Fibroblast of lung (primary cell): ENCODE data around the gene LRP1. TPM values are rescaled to one million over a fixed set of nuclear protein-coding genes. Genes with fewer than 3 reads are reported as not detected.

Source experiments
- DNase-seq, 2 donors: peaks; one replicate each; pipeline versions ENCODE4 v3.0.0 to v3.0.0-alpha.2; 2010; ENCODE audit warnings: low read depth in 2 of 2
- H2AFZ ChIP-seq: 2 replicates; pipeline ENCODE4 v1.5.1; 2012; ENCODE audit warnings: low read length, control low read depth, inconsistent platforms
- H3K27ac ChIP-seq: 2 replicates; pipeline ENCODE4 v1.5.1; 2011; ENCODE audit warnings: low read length, control low read depth; ENCODE audit not compliant: insufficient read depth
- H3K27me3 ChIP-seq: 2 replicates; pipeline ENCODE4 v1.5.1; 2011; ENCODE audit warnings: mild to moderate bottlenecking, low read length; ENCODE audit not compliant: control insufficient read depth, insufficient read depth
- H3K36me3 ChIP-seq: 2 replicates; pipeline ENCODE4 v1.5.1; 2011; ENCODE audit warnings: low read length; ENCODE audit not compliant: control insufficient read depth, insufficient read depth
- H3K4me1 ChIP-seq: 2 replicates; pipeline ENCODE4 v1.5.1; 2011; ENCODE audit warnings: low read length; ENCODE audit not compliant: control insufficient read depth, insufficient read depth; ENCODE audit errors: extremely low read depth
- H3K4me2 ChIP-seq: 2 replicates; pipeline ENCODE4 v1.5.1; 2011; ENCODE audit warnings: low read length, control low read depth; ENCODE audit not compliant: insufficient read depth; ENCODE audit errors: extremely low read depth
- H3K4me3 ChIP-seq, 4 experiments: fragments of 200-600 bp in 1 of 4; sonication (generic) in 1 of 4; replicated peaks in 1 of 4; 2 replicates each; pipeline ENCODE4 v1.5.1; 2011 to 2016; ENCODE audit warnings: low read length in 4 of 4, low read depth in 3 of 4, mild to moderate bottlenecking in 3 of 4, control low read depth in 2 of 4, inconsistent platforms in 1 of 4, mixed read lengths in 1 of 4; ENCODE audit not compliant: insufficient read depth in 1 of 4; ENCODE audit errors: control extremely low read depth in 1 of 4
- H3K79me2 ChIP-seq: 2 replicates; pipeline ENCODE4 v1.5.1; 2012; ENCODE audit warnings: mild to moderate bottlenecking, low read length, inconsistent platforms; ENCODE audit not compliant: control insufficient read depth, insufficient read depth
- H3K9ac ChIP-seq: 2 replicates; pipeline ENCODE4 v1.5.1; 2011; ENCODE audit warnings: mild to moderate bottlenecking, low read length, control low read depth; ENCODE audit not compliant: insufficient read depth
- H3K9me3 ChIP-seq: 2 replicates; pipeline ENCODE4 v1.5.1; 2012; ENCODE audit warnings: low read depth, low read length; ENCODE audit not compliant: control insufficient read depth, insufficient read depth
- H4K20me1 ChIP-seq: 2 replicates; pipeline ENCODE4 v1.5.1; 2011; ENCODE audit warnings: low read length; ENCODE audit not compliant: control insufficient read depth, insufficient read depth; ENCODE audit errors: extremely low read depth
- EZH2 ChIP-seq: IDR thresholded peaks from 2 replicates; pipeline ENCODE4 v1.5.1; 2012; ENCODE audit warnings: low read length, control low read depth, mild to moderate bottlenecking; ENCODE audit errors: missing control alignments
- polyA plus RNA-seq, 2 donors: library from polyadenylated mRNA; depleted of rRNA in 1 of 2; stranded (reverse) in 1 of 2; unstranded in 1 of 2; fragments of >200 nt; gene quantifications; 2 replicates each; pipeline ENCODE4 v1.2.1, GENCODE V29; 2011 to 2012; ENCODE audit warnings: missing spikeins in 1 of 2
- total RNA-seq: library from RNA; depleted of rRNA; stranded (reverse); fragments of >200 nt; gene quantifications from 2 replicates; pipeline ENCODE4 v1.2.1, GENCODE V29; 2014
- TF ChIP-seq, protein P1 (sequence below), 2 donors: IDR thresholded peaks in 1 of 2; conservative IDR thresholded peaks in 1 of 2; 1 replicate in 1 of 2; 2 replicates in 1 of 2; pipeline ENCODE4 v1.5.1; 2011 to 2012; ENCODE audit warnings: low read length in 2 of 2, control low read depth in 1 of 2, inconsistent platforms in 1 of 2, low read depth in 1 of 2, mild to moderate bottlenecking in 1 of 2

Gene LRP1
- total and polyA plus RNA-seq, 2 donors (not counting 1 experiment from before 2014, with no cell fraction given) = 92.2 to 464 TPM

- peaks cover 13% of the 10 kb centered on the region for H3K27me3 ChIP-seq
- H3K4me2 ChIP-seq = no peak overlapping the region
- TF ChIP-seq, protein P1, sequence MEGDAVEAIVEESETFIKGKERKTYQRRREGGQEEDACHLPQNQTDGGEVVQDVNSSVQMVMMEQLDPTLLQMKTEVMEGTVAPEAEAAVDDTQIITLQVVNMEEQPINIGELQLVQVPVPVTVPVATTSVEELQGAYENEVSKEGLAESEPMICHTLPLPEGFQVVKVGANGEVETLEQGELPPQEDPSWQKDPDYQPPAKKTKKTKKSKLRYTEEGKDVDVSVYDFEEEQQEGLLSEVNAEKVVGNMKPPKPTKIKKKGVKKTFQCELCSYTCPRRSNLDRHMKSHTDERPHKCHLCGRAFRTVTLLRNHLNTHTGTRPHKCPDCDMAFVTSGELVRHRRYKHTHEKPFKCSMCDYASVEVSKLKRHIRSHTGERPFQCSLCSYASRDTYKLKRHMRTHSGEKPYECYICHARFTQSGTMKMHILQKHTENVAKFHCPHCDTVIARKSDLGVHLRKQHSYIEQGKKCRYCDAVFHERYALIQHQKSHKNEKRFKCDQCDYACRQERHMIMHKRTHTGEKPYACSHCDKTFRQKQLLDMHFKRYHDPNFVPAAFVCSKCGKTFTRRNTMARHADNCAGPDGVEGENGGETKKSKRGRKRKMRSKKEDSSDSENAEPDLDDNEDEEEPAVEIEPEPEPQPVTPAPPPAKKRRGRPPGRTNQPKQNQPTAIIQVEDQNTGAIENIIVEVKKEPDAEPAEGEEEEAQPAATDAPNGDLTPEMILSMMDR (conservative IDR thresholded peaks at IDR 0.05 in 1 of 2, IDR thresholded peaks at IDR 0.05 in 1 of 2; ENCODE audit: low read depth in 1 of 2, low read length in 2 of 2) = no peak
- no peak for TF ChIP-seq EZH2
- H4K20me1 ChIP-seq = peaks cover 1% of the 10 kb centered on the region
- peaks cover 24% of the 10 kb centered on the region for H3K36me3 ChIP-seq
- no peak overlapping the region for H3K4me3 ChIP-seq
- H3K27ac ChIP-seq = no peak overlapping the region
- H3K4me1 ChIP-seq = peaks cover 41% of the 10 kb centered on the region
- no peak overlapping the region for H3K9ac ChIP-seq
- DNase-seq = peak in 1 of 2 donors; percentile 55
- no peak overlapping the region for H2AFZ ChIP-seq
- H3K9me3 ChIP-seq = no peaks in the 10 kb centered on the region
- H3K79me2 ChIP-seq = peaks cover 4% of the 10 kb centered on the region
These were observed 108.8 kb downstream of the LRP1 start for GRCh38 chr12:57236925-57237595.

GRCh38 chr12:57237596-57237931 is 109.3 kb downstream of the LRP1 start:
- H3K79me2 ChIP-seq = no peaks in the 10 kb centered on the region
- H2AFZ ChIP-seq = no peak overlapping the region
- H4K20me1 ChIP-seq = no peaks in the 10 kb centered on the region
- no peak for TF ChIP-seq EZH2
- TF ChIP-seq, protein P1 (conservative IDR thresholded peaks at IDR 0.05 in 1 of 2, IDR thresholded peaks at IDR 0.05 in 1 of 2; ENCODE audit: low read depth in 1 of 2, low read length in 2 of 2) = no peak
- H3K36me3 ChIP-seq = peaks cover 19% of the 10 kb centered on the region
- H3K27ac ChIP-seq = no peak overlapping the region
- no peak overlapping the region for H3K4me2 ChIP-seq
- peaks cover 16% of the 10 kb centered on the region for H3K27me3 ChIP-seq
- H3K9me3 ChIP-seq = no peaks in the 10 kb centered on the region
- H3K4me1 ChIP-seq = peaks cover 44% of the 10 kb centered on the region
- no peak for DNase-seq
- no peak overlapping the region for H3K9ac ChIP-seq
- no peak overlapping the region for H3K4me3 ChIP-seq

DNA sequence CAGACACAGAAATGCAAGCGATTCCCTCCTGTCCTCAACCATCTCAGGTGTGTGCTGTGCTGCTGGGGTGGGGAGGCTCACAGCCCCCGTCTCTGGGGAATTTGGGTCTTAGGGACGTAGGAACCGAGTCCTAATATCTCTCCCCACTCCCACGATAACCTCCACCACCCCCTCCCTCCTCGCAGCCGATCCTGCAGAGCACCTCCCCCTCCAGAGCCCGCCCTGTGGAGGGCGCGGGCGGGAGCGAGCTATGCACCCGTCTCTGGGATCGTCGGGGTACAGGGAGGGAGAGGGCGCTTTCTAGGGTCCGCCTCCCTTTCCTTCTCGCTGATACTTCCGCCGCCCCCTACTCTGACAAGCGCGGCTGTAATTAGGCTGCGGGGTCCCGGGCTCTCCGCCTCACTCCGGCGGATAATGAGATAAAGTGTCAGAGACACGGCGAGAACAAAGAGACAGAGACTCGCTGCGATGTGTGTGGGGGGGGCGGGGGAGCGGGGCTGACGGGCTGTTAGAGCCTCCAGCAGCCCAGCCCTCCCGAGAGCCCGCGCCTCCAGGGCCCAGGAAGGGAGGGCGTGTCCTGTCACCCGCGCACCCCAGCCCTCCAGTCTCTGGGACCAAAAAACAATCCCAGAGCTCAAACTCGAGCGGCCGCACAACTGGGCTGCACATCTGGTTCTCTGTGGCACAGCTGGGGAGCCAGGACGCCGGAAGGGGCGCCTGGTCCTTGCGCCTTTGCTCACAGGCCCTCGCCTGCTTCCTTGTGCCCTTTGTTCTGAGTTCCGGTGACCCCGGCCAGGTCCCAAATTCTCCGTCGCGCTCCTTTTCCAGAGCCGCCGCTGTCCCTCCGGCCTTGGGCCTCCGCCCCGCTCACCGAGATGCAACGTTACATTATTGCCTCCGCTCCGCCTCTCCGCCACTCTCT is 109.9 kb downstream of the LRP1 start:
- peak in 1 of 2 donors; percentile 23 for DNase-seq
- Histone ChIP-seq H3K4me3 (peak overlapping the region; percentile 12 to 54 (median 28)), H3K9me3 (no peaks in the 10 kb centered on the region), H4K20me1 (no peaks in the 10 kb centered on the region), H3K27ac (no peak overlapping the region), H3K27me3 (peaks cover 16% of the 10 kb centered on the region), H3K4me2 (peak overlapping the region; percentile 79), H3K36me3 (peaks cover 13% of the 10 kb centered on the region), H3K9ac (no peak overlapping the region), H3K4me1 (peaks cover 45% of the 10 kb centered on the region), H3K79me2 (no peaks in the 10 kb centered on the region), H2AFZ (peak overlapping the region; percentile 60)
- no peak for TF ChIP-seq EZH2
- TF ChIP-seq, protein P1 (conservative IDR thresholded peaks at IDR 0.05 in 1 of 2, IDR thresholded peaks at IDR 0.05 in 1 of 2; ENCODE audit: low read depth in 1 of 2, low read length in 2 of 2) = no peak
